HG03432 (cell line): ENCODE measurements around the gene KDM1A.
"Not testable (repeated sequence)": the region's sequence is repeated elsewhere in the genome, so short reads cannot be mapped to it uniquely, and the experiment has no call there.

ENCODE experiments used
- ATAC-seq: cut with Tn5 transposase; IDR thresholded peaks from one replicate; pipeline ENCODE4 v1.9.1; 2021; ENCODE audit warnings: mild to moderate bottlenecking, moderate library complexity; ENCODE audit not compliant: unreplicated experiment

Gene KDM1A

DNA sequence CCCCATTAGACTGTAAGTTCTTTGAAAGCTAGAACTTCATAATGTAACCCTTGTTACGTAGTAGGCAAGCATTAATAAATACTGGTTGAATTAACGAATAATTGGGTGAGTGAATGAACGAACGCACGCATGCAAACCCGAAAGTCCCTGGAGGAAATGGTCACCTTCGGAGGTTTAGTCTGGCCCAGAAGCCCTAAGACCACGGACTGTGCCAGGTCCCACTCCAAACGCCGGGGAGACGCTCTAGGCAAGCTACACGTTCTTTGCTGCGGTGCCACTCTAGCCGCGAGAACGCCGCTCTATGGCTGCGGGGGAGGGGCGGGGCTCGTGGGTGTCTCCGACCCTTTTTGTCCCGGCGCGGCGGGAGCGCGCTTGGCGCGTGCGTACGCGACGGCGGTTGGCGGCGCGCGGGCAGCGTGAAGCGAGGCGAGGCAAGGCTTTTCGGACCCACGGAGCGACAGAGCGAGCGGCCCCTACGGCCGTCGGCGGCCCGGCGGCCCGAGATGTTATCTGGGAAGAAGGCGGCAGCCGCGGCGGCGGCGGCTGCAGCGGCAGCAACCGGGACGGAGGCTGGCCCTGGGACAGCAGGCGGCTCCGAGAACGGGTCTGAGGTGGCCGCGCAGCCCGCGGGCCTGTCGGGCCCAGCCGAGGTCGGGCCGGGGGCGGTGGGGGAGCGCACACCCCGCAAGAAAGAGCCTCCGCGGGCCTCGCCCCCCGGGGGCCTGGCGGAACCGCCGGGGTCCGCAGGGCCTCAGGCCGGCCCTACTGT is at the start of gene KDM1A:
Gene KDM1A (plus strand): TSS at position 375 of the 769 bp plus-strand sequence. CDS start 129 bp downstream, at position 504.
- ATAC-seq = peak; percentile 88

DNA sequence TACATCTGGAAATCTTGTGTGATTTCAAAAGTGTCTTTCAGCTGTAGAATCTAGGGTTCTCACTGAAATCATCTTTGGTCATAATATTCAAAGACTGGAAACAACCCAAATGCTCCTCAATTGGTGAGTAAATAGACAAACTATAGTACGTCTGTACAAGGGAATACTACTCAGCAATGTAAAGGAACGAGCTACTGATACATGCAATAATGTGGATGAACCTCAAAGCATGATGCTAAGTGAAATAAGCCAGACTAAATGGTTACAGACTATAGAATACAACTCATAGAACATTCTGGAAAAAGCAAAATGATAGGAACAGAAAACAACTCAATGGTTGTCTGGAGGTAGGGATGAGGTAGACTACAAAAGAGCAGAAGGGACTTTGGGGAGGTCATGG is 49.2 kb upstream of the KDM1A start:
- ATAC-seq = no peak

DNA sequence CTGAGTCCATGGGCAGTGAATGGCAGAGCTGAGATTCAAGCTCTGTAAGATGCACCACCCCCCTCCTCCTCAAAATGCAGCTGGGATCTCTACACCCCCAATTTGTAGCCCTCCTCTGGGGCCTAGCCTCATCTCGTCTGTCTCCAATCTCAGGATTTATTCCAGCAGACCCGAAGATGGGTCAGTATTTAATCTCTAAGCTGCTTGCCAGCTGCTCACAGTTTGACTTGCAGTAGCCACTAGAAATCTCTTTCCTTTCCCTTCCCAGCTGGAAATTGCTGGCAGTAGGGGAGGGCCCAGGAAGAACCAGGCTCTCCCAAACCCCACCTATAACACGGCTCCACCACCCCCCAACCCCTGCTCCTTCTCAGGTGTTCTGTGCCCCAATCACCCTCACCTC is 48.1 kb upstream of the KDM1A start:
- ATAC-seq = no peak

DNA sequence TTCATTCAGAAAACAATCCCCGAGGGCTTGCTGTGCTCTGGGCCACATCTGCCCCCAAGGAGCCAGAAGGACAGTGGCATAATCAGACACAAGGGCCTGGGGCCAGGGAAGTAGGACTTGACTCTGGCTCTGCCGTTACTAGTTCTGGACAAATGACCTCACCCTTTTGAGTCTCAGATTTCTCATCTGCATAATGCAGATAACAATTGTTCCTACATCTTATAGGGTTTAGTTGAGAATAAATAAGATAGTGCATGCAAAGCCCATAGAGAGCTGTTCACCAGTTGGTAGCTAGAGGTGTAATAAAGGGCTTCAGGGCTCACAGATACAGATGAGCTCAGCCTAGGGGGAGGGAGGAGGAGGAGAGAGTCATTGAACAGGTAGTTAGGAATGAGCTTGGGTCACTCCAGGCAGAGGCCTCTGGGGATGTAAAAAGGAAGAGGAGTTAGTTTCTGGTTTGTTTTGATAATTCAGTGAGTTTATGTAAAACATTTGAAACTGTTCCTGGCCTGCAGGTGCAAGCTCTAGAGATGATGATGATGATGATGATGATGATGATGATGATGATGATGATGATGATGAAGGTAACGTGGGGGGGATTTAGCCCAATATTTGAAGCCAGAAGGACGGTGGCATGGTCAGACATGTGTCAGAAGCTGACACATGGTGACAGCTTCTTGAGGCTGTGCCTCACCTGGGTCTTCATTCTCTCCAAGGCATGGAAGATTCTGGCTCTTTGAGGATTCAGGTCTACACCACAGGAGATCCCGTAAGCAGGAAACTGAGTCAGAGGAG is 47.5 kb upstream of the KDM1A start:
- no peak for ATAC-seq

DNA sequence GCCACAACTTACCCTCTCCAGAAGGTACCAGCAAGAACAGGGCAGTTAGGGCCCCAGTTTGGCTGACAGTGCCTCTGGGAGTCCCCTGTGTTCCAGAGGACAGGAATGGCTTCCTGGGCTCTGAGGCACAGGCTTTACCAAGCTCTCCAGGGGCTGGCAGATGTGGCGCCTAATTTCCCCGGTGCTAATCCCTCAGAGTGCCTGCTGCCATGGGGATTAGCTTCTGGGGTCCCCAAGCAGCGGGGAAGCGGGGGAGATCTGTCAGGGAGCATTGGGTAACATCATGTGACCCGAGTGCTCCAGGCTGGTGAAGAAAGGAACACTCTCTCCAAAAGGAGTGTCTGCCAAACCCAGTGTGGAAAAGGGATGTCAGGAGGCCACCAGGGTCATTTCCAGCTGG is 46.5 kb upstream of the KDM1A start, which contains the start of gene LACTBL1:
Gene LACTBL1 (minus strand): TSS at position 107 of the 400 bp plus-strand sequence. CDS start 550 bp downstream, outside the sequence.
- no peak for ATAC-seq

DNA sequence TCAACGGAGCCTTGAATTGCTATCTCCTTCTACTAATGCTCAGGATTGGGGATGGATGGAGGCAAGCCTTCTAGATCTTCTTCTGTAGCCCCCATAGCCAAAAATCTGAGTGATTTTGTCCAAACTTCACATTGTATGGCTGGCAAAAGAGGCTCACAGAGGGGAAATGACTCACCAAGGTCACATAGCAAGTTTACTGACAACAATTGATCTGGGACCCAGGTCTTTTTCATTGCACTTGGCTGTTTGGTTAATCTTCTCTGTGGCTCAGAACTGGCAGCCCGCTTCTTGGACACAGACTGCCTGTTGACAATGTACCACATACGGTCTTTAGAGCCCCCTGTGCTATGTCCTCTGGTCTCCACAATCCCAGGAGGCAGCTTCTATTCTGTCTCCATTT is 43.6 kb upstream of the KDM1A start:
- ATAC-seq = no peak

DNA sequence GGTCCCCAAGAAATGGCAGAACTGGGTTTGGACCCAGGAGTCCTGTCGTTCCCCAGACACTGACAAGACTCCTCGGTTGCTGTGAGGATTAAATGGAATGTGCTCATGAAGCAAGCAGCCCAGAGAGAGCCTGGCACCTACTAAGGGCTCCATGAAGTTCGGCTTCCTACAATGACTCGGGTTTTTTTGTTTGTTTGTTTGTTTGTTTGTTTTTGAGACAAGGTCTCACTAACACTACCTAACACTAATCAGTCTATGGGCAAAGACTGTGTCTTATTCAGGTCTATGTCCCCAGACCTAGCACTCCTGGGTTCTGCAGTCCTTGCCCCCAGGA is 43.2 kb upstream of the KDM1A start:
- no peak for ATAC-seq

DNA sequence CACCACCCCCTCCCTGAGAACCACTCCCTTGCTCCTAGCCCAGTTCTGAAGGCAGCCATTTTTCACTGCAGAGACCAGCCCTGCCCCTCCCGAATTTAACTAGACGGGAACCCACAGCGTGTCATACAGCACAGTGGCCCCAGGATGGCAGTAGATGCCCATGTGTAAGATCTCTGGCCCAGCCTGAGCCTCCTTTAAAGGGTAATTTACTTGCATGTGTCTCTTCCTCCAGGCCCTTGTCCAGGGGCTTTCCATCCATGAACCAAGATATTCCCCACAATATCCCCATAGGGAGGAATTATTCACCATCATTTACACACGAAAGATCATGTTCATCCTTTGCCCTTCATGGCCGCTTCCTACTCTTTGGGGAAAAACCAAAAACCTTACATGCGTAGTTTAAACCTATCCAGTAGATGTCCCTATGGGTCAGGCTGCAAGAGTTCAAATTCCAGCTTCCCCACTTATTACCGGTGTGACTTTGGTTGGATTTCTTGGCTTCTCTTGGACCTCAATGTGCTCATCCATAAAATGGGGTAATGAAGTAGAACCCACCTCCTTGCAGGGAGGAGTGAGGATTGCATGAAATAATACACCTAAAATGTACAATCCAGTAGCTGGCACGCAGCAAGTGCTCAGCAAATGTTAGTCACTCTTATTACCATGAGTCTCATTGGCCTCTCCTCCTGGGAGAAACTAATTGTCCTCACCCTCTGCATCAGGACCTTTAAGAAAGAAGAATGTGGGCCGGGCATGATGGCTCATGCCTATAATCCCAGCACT is 42.6 kb upstream of the KDM1A start:
- no peak for ATAC-seq

DNA sequence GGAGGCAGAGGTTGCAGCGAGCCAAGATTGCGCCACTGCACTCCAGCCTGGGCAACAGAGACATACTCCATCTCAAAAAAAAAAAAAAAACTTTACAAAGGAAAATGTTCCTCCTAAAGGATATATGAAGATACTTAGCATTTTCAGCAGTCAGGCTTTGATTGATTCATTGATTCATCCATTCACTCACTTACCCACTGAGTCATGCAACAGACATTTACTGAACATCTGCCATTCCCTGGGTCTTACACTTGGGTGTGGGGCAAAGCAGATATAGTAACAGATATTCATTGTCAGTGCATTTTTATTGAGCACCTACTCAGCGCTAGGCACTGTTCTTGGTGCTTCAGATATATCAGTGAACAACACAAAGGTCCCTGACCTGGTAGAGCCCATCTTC is 41.0 kb upstream of the KDM1A start:
- ATAC-seq = no peak

DNA sequence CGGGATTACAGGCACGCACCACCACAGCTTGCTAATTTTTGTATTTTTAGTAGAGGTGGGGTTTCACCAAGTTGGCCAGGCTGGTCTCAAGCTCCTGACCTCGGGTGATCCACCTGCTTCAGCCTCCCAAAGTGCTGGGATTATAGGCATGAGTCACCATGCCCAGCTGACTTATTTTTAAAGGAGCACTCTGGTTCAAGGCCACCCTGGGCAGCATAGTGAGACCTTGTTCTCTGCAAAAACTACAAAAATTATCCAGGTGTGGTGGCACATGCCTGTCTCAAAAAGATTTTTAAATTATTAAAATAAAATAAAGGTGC is 38.8 kb upstream of the KDM1A start:
- ATAC-seq = not testable (repeated sequence)

DNA sequence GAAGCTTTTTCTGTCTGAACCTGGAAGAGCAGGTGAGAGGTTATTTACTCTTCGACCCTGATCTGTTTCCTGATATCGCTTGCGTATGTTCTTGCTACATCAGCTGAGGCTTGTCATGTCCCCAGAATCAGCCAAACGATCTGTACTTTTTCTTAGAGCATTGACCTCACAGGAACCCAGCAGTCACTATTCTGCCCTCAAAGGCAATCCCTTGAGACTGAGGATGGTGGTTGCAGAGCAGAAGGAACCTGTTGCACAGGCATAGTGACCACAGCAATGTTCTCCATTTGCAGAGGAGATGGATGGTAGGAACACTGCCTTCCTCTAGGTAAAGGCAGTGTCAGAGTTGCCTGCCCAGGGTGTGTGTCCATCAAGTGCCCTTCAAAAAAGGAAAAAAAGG is 35.3 kb upstream of the KDM1A start:
- ATAC-seq = no peak

DNA sequence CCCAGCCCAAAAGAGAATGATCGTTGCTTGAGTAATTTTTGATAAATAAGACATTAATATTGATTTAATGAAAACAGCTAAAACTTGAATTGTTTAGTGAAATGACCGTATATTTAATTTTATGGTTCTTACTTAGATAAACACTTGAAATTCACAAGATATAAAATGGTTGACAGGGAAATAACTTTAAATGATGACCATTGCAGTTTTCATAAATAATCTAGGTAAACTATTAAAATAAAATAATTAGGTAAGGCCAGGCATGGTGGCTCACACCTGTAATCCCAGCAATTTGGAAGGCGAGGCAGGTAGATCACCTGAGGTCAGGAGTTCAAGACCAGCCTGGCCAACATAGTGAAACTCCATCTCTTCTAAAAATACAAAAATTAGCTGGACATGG is 26.9 kb upstream of the KDM1A start:
- ATAC-seq = not testable (repeated sequence)

DNA sequence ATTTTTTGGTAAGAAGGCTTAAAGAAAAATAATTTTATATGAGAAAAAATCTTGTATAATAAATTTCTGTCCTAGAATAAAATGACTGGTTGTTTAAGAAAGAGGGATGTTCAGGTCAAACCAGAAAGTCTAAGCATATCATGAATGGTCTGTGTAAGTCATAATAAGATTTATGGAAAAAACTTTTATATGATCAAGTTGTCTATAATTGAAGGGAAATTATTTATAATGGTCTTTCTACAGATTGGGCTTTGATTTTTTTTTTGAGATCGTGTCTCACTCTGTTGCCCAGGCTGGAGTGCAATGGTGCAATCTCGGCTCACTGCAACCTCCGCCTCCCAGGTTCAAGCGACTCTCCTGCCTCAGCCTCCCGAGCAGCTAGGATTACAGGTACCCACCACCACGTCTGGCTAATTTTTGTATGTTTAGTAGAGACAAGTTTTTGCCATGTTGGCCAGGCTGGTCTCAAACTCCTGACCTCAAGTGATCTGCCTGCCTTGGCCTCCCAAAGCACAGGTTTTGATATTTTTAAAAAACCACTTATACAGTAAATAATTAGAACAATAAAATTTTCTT is 26.0 kb upstream of the KDM1A start:
- ATAC-seq = not testable (repeated sequence)

DNA sequence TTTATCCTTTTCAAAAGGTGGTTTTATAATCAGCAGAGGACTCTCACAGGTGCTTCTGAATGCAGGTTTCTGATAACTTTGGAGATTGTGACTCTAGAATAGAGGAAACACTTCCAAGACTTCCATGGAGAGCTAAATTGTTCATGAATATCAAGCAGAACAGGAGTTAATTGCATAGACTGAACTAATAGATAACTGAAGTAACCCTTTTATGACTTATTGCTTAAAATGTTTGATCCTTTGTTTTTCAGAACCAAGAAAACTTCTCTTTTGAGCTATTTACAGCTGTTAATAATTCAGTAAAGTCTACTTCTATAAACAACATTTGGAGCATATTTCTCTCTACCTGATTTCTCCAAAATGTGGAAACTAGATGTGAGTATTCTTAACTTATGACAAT is 23.5 kb upstream of the KDM1A start:
- no peak for ATAC-seq

DNA sequence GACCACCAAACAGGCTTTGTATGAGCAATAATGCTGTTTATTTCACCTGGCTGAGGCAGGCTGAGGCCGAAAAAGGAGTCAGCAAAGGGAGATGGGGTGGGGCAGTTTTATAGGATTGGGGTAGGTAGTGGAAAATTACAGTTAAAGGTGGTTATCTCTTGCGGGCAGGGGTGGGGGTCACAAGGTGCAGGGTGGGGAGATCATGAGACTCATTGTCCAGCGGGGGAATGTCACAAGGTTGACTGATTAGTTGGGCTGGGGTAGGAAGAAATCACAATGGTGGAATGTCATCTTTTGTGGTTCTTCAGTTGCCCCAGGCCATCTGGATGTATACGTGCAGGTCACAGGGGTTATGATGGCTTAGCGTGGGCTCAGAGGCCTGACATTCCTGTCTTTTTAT is 21.7 kb upstream of the KDM1A start:
- not testable (repeated sequence) for ATAC-seq

DNA sequence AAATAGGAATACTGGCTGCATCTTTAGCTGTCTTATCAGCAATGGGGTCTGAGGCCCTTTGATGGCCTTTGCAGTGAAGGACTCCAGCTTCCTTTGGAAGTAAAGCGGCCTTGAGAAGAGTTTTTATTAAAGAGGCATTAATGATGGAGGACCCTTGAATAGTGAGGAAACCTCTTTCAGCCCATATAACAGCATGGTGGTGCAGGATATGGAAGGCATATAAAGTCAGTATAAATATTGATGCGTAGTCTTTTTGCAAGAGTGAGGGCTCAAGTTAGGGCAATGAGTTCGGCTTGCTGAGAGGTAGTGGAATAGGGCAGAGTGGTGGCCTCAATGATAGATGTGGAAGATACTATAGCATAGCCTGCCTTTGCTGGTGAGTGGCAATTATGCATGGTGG is 19.1 kb upstream of the KDM1A start:
- not testable (repeated sequence) for ATAC-seq

DNA sequence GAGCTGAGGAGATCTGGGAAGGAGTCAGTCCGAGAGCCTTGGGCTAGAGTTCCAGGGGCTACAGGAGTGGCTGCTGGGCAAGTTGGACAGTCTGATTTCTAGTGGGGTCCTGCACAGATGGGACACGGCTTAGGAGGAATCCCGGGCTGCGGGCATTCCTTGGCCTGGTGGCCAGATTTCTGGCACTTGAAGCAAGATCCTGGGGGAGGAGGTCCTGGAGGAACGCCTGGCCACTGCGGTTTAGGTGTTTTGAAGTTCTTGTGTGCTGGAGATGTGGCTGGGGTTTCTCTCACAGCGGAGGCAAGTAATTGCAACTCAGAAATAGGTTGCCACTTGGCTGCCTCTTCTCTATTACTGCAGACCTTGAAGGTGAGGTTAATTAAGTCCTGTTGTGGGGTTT is 17.1 kb upstream of the KDM1A start:
- ATAC-seq = not testable (repeated sequence)

DNA sequence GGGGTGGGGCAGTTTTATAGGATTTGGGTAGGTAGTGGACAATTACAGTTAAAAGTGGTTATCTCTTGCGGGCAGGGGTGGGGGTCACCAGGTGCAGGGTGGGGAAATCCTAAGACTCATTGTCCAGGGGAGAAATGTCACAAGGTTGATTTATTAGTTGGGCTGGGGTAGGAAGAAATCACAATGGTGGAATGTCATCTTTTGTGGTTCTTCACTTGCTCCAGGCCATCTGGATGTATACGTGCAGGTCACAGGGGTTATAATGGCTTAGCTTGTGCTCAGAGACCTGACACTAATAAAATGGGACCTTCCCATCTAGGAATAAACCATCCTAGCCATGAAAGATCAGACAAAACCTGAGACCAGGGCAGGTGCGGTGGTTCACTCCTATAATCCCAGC is 15.2 kb upstream of the KDM1A start:
- no peak for ATAC-seq

DNA sequence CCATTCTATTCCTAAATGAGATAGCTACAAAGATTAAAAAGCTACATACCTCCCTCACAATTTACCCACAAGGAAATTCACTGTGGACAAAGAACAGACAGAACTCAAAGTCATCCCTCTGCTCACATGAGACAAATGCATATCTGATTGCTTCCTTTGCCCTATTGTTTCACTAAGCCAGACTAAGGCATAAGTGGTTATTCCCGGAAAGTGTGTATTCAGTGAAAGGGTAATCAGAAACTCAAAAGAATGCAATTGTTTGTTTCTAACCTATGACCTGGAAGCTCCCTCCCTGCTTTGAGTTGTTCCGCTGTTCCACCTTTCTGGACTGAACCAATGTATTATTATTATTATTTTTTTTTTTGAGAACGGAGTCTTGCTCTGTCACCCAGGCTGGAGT is 14.5 kb upstream of the KDM1A start:
- not testable (repeated sequence) for ATAC-seq

DNA sequence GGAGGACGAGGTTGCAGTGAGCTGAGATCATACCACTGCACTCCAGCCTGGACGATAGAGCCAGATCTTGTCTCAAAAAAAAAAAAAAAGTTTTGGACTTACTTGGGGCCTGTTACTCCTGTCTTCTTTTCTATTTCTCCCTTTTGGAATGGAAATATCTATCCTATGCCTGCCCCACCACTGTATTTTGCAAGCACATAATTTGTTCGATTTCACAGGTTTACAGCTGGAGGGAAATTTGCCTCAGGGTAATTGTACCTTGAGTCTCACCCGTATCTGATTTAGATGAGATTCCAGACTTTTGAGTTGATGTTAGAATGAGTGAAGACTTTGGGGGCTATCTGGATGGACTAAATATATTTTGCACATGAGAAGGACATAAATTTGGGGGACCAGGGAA is 12.2 kb upstream of the KDM1A start:
- ATAC-seq = no peak

DNA sequence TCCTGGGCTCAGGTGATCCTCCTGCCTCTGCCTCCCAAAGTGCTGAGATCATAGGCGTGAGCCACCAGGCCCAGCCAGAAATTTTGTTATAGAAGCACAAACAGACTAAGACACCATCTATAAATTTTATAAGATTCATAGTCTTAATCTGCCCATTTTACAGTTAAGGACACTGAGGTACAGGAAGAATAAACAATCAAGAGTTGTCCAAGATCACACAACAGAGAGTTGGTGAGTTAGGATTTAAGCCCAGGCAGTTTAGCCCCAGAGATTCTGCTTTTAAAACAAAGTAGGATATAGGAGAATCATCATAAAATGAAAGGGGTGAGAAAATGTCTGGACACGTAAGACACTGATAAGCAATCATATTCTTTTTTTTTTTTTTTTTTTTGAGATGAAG is 10.4 kb upstream of the KDM1A start:
- no peak for ATAC-seq
